Brain microvascular endothelial cell (primary cell): ENCODE measurements around the gene PCK2.

Experiments
- DNase-seq: peaks from one replicate; pipeline ENCODE4 v3.0.0-alpha.2; 2020
- H3K27ac ChIP-seq: fragments of 250-450 bp; sonication (Bioruptor Pico); 2 replicates; pipeline ENCODE4 v1.5.1; 2020; ENCODE audit warnings: mild to moderate bottlenecking, moderate library complexity
- H3K27me3 ChIP-seq: fragments of 250-450 bp; sonication (Bioruptor Pico); replicated peaks from 2 replicates; pipeline ENCODE4 v1.5.1; 2020; ENCODE audit warnings: mild to moderate bottlenecking
- H3K36me3 ChIP-seq: fragments of 250-450 bp; sonication (Bioruptor Pico); replicated peaks from 2 replicates; pipeline ENCODE4 v1.5.1; 2020; ENCODE audit warnings: mild to moderate bottlenecking
- H3K4me3 ChIP-seq: 2 replicates; pipeline ENCODE4 v1.5.1; 2011; ENCODE audit warnings: low read depth, mild to moderate bottlenecking, control low read depth, low read length, moderate library complexity
- CTCF ChIP-seq: IDR thresholded peaks from 2 replicates; pipeline ENCODE4 v1.5.1; 2011; ENCODE audit warnings: low read depth, mild to moderate bottlenecking, moderate library complexity, low read length, control low read depth, inconsistent platforms; ENCODE audit errors: missing control alignments
- in situ Hi-C: cut with HindIII; loops from 2 replicates; pipeline ENCODE4 v1.10.0; 2017; ENCODE audit warnings: low sequenced_read_pairs, low pct_ligation_motif_present

The PCK2 gene

GRCh38 chr14:24057271-24057670, 36.8 kb upstream of the PCK2 start:
- no peak overlapping the region for H3K27ac ChIP-seq
- no peaks in the 10 kb centered on the region for H3K27me3 ChIP-seq
- DNase-seq, result no peak
- in situ Hi-C loops, result no loop called here
- H3K36me3 ChIP-seq, result no peaks in the 10 kb centered on the region
- no peak for TF ChIP-seq CTCF
- H3K4me3 ChIP-seq, result no peak overlapping the region

- Histone ChIP-seq H3K27me3 (no peaks in the 10 kb centered on the region), H3K36me3 (no peaks in the 10 kb centered on the region), H3K4me3 (no peak overlapping the region), H3K27ac (no peak overlapping the region)
- in situ Hi-C loops, result no loop called here
- no peak for TF ChIP-seq CTCF
- DNase-seq, result no peak
Measured at GRCh38 chr14:24057867-24058259, 36.2 kb upstream of the PCK2 start.

GRCh38 chr14:24058260-24058950, 35.7 kb upstream of the PCK2 start:
- Histone ChIP-seq H3K36me3 (no peaks in the 10 kb centered on the region), H3K4me3 (no peak overlapping the region), H3K27me3 (no peaks in the 10 kb centered on the region), H3K27ac (no peak overlapping the region)
- peak; percentile 93 for TF ChIP-seq CTCF
- DNase-seq, result peak; percentile 74
- in situ Hi-C loops, result no loop called here

GRCh38 chr14:24058951-24059475, 35.1 kb upstream of the PCK2 start:
- TF ChIP-seq CTCF, result no peak
- H3K27me3 ChIP-seq, result no peaks in the 10 kb centered on the region
- H3K36me3 ChIP-seq, result no peaks in the 10 kb centered on the region
- no peak for DNase-seq
- in situ Hi-C loops, result no loop called here
- H3K4me3 ChIP-seq, result no peak overlapping the region
- no peak overlapping the region for H3K27ac ChIP-seq

- in situ Hi-C loops, result no loop called here
- DNase-seq, result no peak
- H3K27me3 ChIP-seq, result no peaks in the 10 kb centered on the region
- no peak overlapping the region for H3K27ac ChIP-seq
- no peak overlapping the region for H3K4me3 ChIP-seq
- H3K36me3 ChIP-seq, result no peaks in the 10 kb centered on the region
- TF ChIP-seq CTCF, result no peak
Measured at GRCh38 chr14:24059841-24060388, 34.2 kb upstream of the PCK2 start.
